HFF-Myc (cell line): ENCODE results near the gene ENOX1.

Experiments
- DNase-seq: peaks from one replicate; pipeline ENCODE4 v3.0.0-alpha.2; 2011; ENCODE audit warnings: low read depth; ENCODE audit errors: extremely low read depth
- H3K4me3 ChIP-seq: replicated peaks from 2 replicates; pipeline ENCODE4 v1.5.1; 2011; ENCODE audit warnings: low read depth, mild to moderate bottlenecking, control low read depth, low read length
- TF ChIP-seq, protein P1 (sequence below): IDR thresholded peaks from 2 replicates; pipeline ENCODE4 v1.5.1; 2012; ENCODE audit warnings: mild to moderate bottlenecking, low read depth, low read length, control low read depth; ENCODE audit errors: missing control alignments

The ENOX1 gene

DNA sequence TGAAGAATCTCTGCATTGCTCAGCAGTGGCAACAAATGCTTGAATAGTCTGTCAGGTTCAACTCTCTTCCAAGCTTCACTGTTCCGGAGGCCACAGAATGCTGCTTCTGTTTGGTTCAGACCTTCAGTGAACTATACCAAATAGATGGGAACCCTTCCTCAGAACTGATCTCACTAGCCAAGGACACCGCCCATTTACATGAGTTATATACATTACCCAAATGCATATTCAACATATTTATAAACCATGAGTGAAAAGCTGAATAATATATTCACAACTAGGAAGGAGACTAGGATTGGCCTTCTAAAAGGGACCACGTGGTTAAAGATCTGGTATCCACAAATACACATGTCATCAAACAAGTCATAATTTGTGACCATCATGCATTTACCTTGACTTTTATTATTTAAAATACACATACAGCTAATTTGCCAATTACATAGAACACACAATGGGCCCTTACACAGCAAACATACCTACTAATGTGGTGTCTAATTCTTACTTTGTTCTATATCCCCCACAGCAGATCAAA, 49.3 kb downstream of the ENOX1 start:
- H3K4me3 ChIP-seq, result no peak overlapping the region
- no peak for DNase-seq
- TF ChIP-seq, protein P1, sequence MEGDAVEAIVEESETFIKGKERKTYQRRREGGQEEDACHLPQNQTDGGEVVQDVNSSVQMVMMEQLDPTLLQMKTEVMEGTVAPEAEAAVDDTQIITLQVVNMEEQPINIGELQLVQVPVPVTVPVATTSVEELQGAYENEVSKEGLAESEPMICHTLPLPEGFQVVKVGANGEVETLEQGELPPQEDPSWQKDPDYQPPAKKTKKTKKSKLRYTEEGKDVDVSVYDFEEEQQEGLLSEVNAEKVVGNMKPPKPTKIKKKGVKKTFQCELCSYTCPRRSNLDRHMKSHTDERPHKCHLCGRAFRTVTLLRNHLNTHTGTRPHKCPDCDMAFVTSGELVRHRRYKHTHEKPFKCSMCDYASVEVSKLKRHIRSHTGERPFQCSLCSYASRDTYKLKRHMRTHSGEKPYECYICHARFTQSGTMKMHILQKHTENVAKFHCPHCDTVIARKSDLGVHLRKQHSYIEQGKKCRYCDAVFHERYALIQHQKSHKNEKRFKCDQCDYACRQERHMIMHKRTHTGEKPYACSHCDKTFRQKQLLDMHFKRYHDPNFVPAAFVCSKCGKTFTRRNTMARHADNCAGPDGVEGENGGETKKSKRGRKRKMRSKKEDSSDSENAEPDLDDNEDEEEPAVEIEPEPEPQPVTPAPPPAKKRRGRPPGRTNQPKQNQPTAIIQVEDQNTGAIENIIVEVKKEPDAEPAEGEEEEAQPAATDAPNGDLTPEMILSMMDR, result no peak

- no peak for DNase-seq
- TF ChIP-seq, protein P1, result no peak
- H3K4me3 ChIP-seq, result no peak overlapping the region
Observed at GRCh38 chr13:43732726-43733125, 54.0 kb downstream of the ENOX1 start.

DNA sequence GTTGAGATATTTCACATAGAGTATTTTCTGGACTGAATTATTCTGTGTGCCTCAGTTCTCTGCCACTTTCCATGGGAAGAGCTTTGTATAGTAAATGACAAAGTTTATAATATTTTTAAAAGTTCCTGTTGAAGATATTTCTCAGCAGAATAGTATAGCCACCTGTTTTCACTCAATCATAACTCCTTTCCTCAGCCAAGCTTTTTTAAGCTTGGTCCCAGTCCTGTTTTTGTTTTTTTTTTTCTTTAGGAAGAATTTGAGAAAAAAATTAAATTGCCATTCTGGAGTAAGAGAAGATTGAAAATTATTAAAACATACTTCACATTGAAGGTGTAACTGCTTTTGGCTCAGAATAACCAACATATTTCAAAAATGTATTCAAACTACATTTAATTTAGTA, 55.5 kb downstream of the ENOX1 start:
- no peak overlapping the region for H3K4me3 ChIP-seq
- DNase-seq, result no peak
- TF ChIP-seq, protein P1, result no peak

- no peak overlapping the region for H3K4me3 ChIP-seq
- TF ChIP-seq, protein P1, result no peak
- DNase-seq, result peak; percentile 56
Observed at GRCh38 chr13:43730642-43731041, 56.1 kb downstream of the ENOX1 start.

DNA sequence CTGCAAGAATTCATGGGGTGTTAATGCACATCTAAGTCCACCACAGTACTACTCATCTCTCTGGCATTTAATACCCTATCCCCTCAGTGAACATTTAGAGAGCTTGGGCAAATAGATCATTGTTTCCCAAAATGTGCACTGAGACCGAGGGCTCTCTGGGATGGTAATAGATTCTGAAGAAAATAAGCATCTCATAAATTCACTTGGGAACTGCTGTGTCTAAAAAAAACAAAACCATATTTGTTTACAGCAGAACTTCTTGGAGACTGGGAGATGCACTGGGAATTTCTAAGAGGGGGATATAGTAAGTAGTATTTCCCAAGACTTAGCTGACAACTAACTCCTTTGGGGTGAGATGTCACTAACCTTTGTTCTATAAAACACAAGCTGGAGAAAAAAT, 58.4 kb downstream of the ENOX1 start:
- no peak overlapping the region for H3K4me3 ChIP-seq
- TF ChIP-seq, protein P1, result no peak
- no peak for DNase-seq

GRCh38 chr13:43727856-43728255, 58.9 kb downstream of the ENOX1 start:
- no peak overlapping the region for H3K4me3 ChIP-seq
- TF ChIP-seq, protein P1, result no peak
- no peak for DNase-seq

- H3K4me3 ChIP-seq, result no peak overlapping the region
- no peak for DNase-seq
- TF ChIP-seq, protein P1, result no peak
Observed at GRCh38 chr13:43725460-43725859, 61.3 kb downstream of the ENOX1 start.
